HG03460 (cell line): ENCODE data around the gene SPAG4.

Experiments
- ATAC-seq: cut with Tn5 transposase; IDR thresholded peaks from one replicate; pipeline ENCODE4 v1.9.1; 2021; ENCODE audit not compliant: unreplicated experiment

Gene SPAG4

GRCh38 chr20:35598899-35599775 is 16.5 kb upstream of the SPAG4 start:
- no peak for ATAC-seq

DNA sequence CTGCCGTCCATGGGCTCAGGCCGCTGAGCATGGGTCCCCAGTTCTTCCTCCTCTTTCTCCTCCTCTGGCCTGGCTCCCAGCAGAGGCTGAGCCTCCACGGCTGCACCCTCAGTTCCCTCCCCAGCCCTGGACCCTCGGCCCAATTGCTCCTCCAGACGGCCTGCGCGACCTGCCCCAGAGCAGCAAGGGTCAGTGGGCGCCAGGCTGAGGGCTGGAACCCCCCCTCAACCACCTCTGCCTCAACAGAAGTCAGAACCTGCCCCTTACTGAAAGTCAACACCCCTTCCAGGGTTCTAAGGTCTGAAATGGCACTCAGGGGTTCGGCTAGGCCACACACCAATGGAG is 15.9 kb upstream of the SPAG4 start:
- no peak for ATAC-seq

DNA sequence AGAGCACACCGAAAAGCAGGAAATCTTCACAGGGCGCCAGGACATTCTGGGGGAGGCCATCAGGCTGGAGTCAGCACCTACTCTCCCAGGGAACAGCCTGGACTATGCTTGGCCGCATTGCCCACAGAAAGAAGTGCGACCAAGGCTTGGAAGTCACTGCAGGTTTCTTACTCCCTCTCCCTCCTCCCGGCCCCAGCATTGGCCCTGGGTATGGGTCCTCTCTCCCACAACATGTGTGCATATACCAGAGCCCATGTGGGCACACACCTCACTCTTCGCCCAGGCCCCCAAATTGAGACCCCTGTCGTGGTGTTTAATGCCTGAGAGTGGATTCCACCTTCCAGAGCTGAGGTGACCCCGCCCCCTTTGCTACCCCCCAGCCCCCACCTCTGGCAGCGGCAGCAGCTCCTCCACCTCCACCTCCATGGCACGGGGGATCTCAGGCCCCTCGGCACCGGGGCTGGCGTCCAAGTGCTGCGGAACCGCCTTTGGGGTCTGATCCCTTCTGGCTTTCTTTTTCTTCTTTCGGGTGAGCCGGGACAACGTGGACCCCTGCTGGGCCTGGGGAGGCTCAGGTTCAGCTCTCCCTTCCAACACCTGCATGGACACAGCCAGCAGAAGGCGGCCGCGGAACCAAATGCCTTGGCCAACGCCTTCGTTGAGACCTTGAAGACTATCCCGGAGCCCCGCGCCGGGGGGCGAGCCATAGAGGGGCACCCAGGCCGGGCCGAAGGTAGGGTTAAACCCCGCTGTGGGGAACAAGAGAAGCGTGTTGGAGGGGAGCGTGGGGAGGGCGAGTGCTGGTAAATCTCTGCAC is 15.2 kb upstream of the SPAG4 start:
- ATAC-seq = no peak

DNA sequence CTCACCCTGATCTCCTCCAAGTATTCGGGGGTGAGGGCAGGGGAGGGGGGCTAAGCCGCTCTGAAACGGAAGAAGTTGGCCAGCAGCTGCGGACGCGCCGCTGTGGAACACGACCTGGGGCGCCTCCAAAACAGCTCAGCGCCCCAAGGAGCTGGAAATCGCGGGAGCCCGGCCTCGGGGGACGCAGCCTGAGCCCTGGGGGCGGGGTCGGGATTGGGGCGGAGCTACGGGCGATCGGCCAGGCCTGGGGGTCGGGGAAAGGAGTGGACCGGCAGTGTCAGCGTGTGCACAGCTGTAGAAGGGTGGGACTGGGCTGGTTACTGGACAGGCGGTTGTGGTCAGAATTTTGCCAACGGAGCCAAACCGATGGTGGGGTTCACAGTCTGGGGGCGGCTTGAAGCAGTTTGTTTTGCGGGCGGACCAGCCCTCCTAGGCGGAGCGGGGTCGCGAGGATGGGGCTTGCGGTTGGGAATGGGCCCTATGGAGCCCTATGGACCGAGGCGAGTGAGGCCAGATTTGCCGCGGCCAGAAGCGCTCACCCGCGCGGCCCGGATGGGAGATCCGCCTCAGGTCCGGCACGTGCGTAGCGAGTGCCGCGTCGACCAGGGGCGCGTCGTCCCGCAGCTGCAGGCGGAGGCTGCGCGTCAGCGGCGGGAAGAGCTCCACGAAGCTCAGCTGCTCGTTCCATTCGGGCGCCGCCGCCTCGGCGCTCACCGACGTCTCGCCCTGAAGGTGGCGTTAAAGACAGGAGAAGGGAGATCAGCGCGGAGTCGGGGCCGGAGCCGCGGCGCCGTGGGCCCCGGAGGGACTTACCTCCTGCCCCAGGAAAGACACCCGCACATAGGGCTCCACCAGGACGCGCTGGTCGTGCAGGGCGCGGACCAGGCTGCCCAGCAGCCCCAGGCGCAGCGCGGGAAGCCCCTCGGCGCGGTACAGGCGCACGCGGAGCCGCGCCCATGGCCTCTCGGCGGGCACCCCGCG is 14.3 kb upstream of the SPAG4 start:
- ATAC-seq = no peak

DNA sequence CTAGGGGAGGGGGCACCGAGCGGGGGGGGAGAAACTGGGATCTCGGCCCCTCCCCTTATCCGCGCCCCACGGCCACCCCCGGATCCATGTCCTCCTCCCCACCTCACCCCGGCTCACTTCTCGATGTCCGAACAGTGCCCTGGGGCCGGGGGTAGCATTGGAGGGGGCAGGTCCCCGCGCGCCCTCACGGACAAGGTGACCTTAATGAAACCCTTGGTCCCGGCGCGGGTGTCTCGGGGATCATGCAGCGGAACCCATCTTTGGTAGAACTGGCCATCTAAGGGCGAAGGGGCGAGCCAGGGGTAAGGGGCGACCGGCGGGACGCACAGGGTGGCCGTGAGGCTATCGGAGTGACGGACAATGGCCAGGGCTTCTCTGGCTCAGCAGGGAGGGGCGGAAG is 13.6 kb upstream of the SPAG4 start:
- no peak for ATAC-seq

DNA sequence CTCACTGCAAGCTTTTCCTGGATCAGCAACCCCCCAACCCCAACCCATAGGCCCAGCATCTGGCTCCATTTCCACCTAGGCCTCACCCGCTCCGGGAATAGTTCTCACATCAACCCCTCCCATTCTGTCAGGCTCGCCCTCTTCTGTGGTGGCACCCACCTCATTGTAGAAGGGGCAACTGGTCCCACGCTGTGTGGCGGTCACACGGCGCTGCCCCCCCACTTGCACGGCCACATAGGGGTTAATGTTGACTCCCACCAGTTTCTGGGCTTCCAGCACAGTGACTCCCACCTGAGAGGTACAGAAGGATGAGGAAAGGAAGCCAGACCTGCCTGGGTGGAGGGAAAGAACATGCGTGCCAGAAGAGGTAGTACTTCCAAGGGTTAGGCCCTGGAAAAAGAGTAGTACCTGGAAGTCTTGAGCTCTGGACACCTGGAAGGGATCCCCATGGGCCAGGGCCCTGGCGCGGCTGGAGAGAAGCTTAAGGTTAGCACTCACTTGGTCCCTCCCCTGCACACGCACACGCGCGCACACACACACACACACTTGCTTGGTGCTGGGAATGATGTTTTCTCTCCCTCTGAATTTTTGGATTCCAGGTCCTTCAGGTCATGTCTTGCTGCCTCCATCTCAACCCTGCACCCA is 12.7 kb upstream of the SPAG4 start:
- no peak for ATAC-seq

GRCh38 chr20:35603695-35604448 is 11.8 kb upstream of the SPAG4 start:
- ATAC-seq = no peak

DNA sequence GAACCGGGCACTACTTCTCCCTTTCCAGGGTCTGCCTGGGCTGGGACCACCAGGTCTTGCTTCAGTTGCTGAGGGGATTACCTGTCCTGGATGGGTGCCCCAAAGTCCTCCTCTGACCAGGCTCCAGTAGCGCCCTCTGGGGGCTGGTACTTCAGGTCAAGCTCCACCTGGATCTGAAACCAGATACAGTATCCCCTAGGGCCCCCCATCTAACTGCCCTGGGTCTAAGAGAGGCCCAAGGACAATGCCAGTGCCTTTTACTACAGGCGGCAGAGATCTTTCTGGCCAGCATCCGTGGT is 11.2 kb upstream of the SPAG4 start:
- ATAC-seq = no peak

- no peak for ATAC-seq
These were observed 9.5 kb upstream of the SPAG4 start for GRCh38 chr20:35606127-35606526.

DNA sequence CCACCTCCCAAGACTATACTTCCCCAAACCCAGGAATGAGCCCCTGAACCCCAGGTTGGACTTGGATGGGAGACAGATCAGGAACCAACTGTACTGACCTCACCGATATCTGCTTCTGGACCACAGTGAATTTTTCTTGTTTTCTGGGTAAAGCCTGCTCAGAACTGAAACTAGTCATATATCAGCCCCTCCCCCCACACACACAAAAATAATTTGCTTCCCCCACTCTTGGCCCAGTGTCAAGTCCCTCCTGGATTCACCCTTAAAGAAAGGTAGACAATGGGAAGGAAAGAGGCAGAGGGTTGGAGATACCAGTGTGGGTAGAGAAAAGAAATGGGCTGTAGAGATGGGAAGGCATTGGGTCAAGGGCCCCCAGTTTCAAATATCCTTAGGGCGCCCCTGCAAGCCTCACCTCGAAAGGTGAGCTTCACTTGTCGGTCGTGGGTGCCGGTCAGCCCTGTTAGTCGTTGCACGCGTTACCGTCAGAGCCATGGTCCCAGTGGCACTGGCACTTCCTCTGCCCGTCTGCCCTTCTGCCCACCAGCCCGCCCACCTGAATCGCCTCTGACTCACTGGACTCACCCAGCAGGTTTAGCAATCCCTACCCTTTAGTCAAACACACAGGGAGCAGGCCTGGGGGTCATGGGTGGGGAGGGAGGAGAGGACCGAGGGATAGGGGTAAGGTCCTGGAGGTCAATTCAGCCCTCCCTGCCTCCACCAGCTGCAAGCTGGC is 8.5 kb upstream of the SPAG4 start:
- ATAC-seq = no peak

GRCh38 chr20:35610833-35611427 is 4.7 kb upstream of the SPAG4 start:
- ATAC-seq = no peak

- no peak for ATAC-seq
These were observed 4.1 kb upstream of the SPAG4 start for GRCh38 chr20:35611482-35611881.

GRCh38 chr20:35616465-35617396 is 1.1 kb downstream of the SPAG4 start:
- no peak for ATAC-seq

DNA sequence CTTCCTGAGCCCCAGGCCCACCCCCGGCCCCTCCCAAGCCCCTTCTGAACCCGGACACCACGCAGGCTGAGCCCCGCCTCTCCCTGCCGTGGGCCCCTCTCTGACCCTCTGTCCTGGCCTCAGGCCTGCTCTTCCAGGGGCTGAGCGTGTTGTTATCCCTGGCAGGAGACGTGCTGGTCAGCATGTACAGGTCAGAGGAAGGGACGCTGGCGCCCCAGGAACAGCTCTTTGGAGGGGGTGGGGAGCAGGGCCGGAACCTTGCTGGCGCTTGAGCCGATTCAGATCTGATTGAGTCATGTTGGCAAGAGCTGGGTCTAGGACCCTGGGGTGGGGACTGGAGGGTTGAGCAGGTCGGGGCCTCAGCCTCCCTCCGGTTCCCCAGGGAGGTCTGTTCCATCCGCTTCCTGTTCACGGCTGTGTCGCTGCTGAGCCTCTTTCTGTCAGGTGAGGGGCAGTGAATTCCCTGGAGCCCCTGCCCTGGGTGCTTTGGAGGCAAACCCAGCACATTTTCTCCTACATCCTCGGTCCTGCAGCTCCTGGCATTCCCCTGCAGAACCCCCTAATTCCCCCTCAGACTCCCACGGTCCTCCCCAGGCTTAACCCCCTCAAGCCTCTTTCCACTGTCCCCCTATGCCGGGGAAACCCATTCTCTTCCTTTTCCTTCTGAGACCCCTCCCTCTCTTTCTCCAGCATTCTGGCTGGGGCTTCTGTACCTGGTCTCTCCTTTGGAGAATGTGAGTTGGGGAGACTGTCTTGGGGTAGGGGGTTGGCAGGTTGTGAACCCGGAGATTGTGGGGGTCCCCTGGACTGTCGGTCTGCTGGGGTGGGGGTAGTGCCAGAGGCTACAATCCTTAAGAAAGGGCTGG is 2.0 kb downstream of the SPAG4 start:
- ATAC-seq = no peak

- no peak for ATAC-seq
These were observed 2.9 kb downstream of the SPAG4 start for GRCh38 chr20:35618263-35619131.
